ENCODE results near the gene GYPC. TPM values are rescaled to one million over a fixed set of nuclear protein-coding genes. Genes with fewer than 3 reads are reported as not detected.

GYPC gene
- total RNA-seq, 1 donor from 2014 or later: 98.8 TPM

DNA sequence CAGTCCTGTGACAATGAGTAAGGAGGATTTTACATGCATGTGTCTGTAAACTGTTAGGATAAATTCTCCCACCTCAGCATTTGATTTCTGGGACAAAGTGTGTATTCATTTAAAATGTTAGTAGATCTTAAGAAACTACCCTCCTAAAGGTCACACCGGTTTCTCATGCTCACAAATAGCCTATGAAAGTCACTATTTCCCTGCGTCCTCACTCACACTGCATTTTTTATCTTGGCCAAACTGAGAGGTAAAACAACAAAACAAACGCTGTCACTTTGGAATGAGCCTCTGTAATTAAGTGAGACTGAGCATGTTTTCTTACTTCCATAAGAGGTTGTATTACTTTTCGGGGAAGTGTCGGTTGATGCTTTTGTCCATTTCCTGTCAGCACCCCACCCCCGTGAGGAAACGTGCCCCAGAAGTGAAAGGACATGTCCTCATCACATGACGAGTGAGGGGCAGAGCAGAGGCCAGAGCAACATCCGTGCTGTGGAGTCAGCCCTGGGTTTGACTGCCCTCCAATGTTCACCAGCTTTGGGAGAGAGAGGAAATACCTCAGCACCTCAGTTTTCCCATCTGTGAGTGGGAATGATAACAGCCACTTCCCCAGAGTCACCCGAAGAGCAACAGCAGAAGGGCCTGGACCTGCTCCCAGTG, 3.1 kb downstream of the GYPC start:
- peak overlapping the region; percentile 77 for H3K4me3 ChIP-seq
- intact Hi-C loops (cut with micrococcal nuclease): loop anchor here (5.0 kb wide), 1 partner anchor 38 kb away; no protein-coding TSS in a partner anchor

GRCh38 chr2:126659562-126660467, 3.9 kb downstream of the GYPC start:
- Histone ChIP-seq H3K27ac (replicated peaks) (peak overlapping the region; percentile 98), H3K36me3 (peaks cover 6% of the 10 kb centered on the region), H3K27me3 (ENCODE audit: low read depth) (no peaks in the 10 kb centered on the region), H3K9me3 (replicated peaks) (no peaks in the 10 kb centered on the region), H3K4me3 (peak overlapping the region; percentile 77), H3K4me1 (peaks cover 98% of the 10 kb centered on the region)
- intact Hi-C loops (cut with micrococcal nuclease): loop anchor here (5.0 kb wide), 1 partner anchor 37 kb away; no protein-coding TSS in a partner anchor
- TF ChIP-seq CTCF (IDR thresholded peaks at IDR 0.05; ENCODE audit: borderline replicate concordance): no peak
- DNase-seq: no peak

More for the DNA sequence above, 3.1 kb downstream of the GYPC start:
- H3K36me3 ChIP-seq: peaks cover 6% of the 10 kb centered on the region
- H3K9me3 ChIP-seq (replicated peaks): no peaks in the 10 kb centered on the region
- peak; percentile 78 for DNase-seq
- peaks cover 96% of the 10 kb centered on the region for H3K4me1 ChIP-seq
- TF ChIP-seq CTCF (IDR thresholded peaks at IDR 0.05; ENCODE audit: borderline replicate concordance): no peak
- peak overlapping the region; percentile 98 for H3K27ac ChIP-seq (replicated peaks)
- no peaks in the 10 kb centered on the region for H3K27me3 ChIP-seq (ENCODE audit: low read depth)

GRCh38 chr2:126660971-126661370, 5.0 kb downstream of the GYPC start:
- Histone ChIP-seq H3K27me3 (ENCODE audit: low read depth) (no peaks in the 10 kb centered on the region), H3K4me1 (peaks cover 100% of the 10 kb centered on the region), H3K27ac (replicated peaks) (peak overlapping the region; percentile 98), H3K4me3 (no peak overlapping the region), H3K9me3 (replicated peaks) (no peaks in the 10 kb centered on the region), H3K36me3 (peaks cover 6% of the 10 kb centered on the region)
- TF ChIP-seq CTCF (IDR thresholded peaks at IDR 0.05; ENCODE audit: borderline replicate concordance): no peak
- no peak for DNase-seq
- intact Hi-C loops (cut with micrococcal nuclease): no loop called here

DNA sequence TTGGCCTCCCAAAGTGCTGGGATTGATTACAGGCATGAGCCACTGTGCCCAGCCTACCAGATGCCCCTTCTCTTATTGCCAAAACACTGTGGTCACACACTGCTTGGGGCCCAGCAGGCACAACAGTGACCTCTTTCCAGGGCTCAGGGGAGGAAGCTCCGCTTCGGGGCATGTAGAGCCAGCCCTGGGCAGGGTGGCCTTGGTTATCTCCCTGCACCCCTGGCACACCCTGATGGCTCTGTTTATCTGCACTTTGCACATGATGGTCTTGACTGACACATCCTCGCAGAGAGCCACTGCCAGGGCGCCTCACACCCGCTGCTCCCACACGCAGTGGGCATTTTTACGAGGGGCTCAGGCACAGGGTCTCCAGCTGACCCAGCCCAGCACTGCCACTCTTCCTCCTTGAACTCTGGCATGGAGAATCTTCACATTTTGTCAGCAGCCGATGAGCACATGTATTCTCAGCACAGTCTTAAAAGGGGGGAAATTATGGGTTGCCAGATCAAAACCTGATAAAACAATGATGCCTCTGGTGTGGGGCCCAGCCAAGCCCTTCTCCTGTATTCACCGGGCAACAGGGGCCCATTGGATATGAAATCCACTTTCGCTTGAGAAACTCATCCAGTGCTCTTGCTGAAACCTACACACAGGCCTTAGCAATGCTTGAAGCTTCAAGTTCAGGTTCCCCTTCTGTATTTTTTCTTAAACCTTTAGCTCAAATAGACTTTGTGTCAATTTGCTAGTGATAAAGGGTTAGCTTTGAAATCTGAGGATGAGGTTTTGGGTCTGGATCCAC, 5.9 kb downstream of the GYPC start:
- intact Hi-C loops (cut with micrococcal nuclease): no loop called here
- Histone ChIP-seq H3K4me1 (peaks cover 98% of the 10 kb centered on the region), H3K4me3 (no peak overlapping the region), H3K9me3 (replicated peaks) (no peaks in the 10 kb centered on the region), H3K27me3 (ENCODE audit: low read depth) (no peaks in the 10 kb centered on the region), H3K27ac (replicated peaks) (peak overlapping the region; percentile 98), H3K36me3 (peaks cover 6% of the 10 kb centered on the region)
- TF ChIP-seq CTCF (IDR thresholded peaks at IDR 0.05; ENCODE audit: borderline replicate concordance): no peak
- no peak for DNase-seq

DNA sequence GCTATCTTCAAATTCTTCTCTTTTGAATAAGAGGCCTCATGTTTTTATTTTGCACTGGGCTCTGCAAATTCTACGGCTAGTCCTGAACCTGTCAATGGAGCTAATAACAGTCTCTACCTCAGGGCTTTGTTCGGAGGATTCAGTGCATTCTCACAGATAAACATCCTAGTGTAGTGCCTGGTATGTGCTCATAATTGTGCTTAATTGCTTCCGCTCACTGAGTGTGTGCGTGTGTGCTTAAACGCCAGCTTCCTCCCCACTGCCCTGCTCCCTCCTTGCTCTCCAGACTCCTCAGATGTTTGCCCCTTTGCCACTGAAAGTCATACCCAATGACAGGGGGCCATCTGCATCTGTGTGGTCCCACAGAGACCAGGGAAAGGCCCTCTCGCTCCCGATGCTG, 6.7 kb downstream of the GYPC start:
- Histone ChIP-seq H3K4me3 (no peak overlapping the region), H3K27me3 (ENCODE audit: low read depth) (no peaks in the 10 kb centered on the region), H3K36me3 (peaks cover 6% of the 10 kb centered on the region), H3K9me3 (replicated peaks) (no peaks in the 10 kb centered on the region), H3K27ac (replicated peaks) (peak overlapping the region; percentile 98), H3K4me1 (peaks cover 98% of the 10 kb centered on the region)
- no peak for DNase-seq
- intact Hi-C loops (cut with micrococcal nuclease): no loop called here
- TF ChIP-seq CTCF (IDR thresholded peaks at IDR 0.05; ENCODE audit: borderline replicate concordance): no peak

All from left ventricle myocardium inferior (tissue), 1 donor.